ENCODE results near the gene TNFRSF18.

DNA sequence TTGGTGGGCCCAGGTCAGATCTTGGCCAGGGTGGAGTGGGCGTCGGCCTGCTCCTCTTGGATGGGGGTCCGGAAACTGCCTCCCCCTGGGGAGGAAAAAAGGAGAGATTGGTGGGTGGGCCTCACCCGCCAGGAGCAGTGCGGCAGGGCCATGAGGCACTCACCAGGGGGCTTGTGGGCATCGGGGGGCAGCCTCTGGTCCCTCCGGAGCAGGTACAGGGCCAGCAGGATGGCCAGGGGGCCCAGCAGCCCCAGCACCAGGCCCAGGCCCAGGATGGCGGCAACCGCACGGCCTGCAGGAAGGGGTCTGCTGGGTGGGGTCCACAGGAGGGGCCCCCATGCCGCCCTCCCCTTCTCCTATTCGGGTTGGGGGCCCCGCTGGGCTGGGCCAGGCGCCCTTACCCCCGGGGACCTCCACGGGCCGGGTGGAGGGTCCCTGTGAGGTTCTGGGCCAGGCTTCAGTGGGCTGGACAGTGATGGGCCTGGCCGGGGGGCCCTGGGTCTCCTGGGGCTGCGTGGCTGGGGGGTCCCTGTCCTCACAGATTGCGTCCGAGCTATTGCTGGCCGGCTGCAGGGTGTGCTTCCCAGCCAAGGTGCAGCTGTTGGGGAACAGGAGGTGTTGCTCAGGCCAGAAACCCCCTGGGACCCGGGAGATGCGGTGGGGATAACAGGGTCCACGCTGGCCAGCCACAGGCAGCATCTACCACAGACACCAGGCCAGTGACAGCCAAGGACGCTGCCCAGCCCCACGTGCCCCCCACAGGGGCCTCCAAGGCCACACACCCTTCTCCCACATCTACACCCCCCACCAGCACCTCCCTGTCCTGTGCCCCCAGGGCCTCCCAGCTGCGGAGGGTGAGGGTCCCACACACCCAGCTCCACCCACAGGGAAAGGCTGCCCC is 5.4 kb upstream of the TNFRSF18 start:
- TF ChIP-seq, protein P1, sequence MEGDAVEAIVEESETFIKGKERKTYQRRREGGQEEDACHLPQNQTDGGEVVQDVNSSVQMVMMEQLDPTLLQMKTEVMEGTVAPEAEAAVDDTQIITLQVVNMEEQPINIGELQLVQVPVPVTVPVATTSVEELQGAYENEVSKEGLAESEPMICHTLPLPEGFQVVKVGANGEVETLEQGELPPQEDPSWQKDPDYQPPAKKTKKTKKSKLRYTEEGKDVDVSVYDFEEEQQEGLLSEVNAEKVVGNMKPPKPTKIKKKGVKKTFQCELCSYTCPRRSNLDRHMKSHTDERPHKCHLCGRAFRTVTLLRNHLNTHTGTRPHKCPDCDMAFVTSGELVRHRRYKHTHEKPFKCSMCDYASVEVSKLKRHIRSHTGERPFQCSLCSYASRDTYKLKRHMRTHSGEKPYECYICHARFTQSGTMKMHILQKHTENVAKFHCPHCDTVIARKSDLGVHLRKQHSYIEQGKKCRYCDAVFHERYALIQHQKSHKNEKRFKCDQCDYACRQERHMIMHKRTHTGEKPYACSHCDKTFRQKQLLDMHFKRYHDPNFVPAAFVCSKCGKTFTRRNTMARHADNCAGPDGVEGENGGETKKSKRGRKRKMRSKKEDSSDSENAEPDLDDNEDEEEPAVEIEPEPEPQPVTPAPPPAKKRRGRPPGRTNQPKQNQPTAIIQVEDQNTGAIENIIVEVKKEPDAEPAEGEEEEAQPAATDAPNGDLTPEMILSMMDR (IDR thresholded peaks at IDR 0.05; ENCODE audit: low read depth, low read length, missing input control): no peak
- TF ChIP-seq YY1 (IDR thresholded peaks at IDR 0.05) (no peak), FOXA1 (IDR thresholded peaks at IDR 0.05) (no peak), TAF1 (conservative IDR thresholded peaks at IDR 0.05) (no peak)
